ENCODE results near the gene POU3F2.

DNA sequence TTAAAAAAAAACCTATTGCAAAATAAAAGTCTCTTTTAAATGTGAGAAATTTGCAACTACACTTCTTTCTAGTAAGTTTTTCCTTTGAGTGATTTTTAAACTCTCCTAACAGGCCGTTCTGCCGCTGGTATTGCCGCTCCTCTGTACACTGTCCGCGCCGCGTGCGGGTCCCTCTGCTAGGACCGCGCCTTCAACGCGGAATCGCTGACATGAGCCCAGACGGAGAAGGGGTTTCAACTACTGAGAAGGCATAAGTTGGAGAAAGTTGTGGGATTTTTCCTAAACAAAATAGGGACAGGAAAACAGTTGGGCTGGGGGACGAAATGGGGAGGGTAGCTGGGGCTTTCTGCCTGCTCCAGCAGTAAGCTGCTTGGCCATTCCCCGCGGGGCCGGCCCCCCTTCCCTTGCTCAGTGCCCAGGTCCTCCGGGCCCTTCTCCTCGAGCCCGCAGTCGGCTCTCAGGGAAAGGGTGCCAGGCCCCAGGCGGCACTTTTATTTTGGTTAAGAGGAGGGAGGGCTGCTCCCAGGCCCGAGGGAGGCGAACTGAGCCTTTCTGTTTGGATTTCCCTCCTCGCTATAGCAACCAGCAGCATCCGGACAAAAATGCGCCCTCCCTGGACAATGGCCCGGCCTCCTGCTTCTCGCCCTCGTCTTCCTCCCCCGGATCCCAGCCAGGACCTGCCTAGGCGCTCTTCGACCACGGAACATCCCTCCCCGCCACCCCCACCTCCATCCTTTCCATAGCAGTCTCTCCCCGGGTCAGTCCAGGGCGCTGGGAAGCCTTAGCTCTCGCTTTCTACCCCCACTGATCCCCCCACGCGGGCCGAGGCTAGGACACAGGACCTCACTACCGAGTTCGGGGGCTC is 6.8 kb upstream of the POU3F2 start:
- TF ChIP-seq, protein P1, sequence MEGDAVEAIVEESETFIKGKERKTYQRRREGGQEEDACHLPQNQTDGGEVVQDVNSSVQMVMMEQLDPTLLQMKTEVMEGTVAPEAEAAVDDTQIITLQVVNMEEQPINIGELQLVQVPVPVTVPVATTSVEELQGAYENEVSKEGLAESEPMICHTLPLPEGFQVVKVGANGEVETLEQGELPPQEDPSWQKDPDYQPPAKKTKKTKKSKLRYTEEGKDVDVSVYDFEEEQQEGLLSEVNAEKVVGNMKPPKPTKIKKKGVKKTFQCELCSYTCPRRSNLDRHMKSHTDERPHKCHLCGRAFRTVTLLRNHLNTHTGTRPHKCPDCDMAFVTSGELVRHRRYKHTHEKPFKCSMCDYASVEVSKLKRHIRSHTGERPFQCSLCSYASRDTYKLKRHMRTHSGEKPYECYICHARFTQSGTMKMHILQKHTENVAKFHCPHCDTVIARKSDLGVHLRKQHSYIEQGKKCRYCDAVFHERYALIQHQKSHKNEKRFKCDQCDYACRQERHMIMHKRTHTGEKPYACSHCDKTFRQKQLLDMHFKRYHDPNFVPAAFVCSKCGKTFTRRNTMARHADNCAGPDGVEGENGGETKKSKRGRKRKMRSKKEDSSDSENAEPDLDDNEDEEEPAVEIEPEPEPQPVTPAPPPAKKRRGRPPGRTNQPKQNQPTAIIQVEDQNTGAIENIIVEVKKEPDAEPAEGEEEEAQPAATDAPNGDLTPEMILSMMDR (IDR thresholded peaks at IDR 0.05 in 4 of 5, conservative IDR thresholded peaks at IDR 0.05 in 1 of 5): no peak
- no peak for TF ChIP-seq POLR2A (IDR thresholded peaks at IDR 0.05)

Measured in gastrocnemius medialis (tissue), 4 donors.